Hematopoietic multipotent progenitor cell treated with erythropoietin and hydrocortisone succinate and interleukin-3 and kit ligand, for 8 days (in vitro differentiated cells): Measurements from ENCODE around the gene COL12A1.

Experiments used
- DNase-seq: peaks from one replicate; pipeline ENCODE4 v3.0.0-alpha.2; 2015

COL12A1 gene

GRCh38 chr6:75096966-75097365 is 108.9 kb downstream of the COL12A1 start:
- DNase-seq: no peak

- no peak for DNase-seq
These were observed 111.1 kb downstream of the COL12A1 start for GRCh38 chr6:75094614-75095200.

DNA sequence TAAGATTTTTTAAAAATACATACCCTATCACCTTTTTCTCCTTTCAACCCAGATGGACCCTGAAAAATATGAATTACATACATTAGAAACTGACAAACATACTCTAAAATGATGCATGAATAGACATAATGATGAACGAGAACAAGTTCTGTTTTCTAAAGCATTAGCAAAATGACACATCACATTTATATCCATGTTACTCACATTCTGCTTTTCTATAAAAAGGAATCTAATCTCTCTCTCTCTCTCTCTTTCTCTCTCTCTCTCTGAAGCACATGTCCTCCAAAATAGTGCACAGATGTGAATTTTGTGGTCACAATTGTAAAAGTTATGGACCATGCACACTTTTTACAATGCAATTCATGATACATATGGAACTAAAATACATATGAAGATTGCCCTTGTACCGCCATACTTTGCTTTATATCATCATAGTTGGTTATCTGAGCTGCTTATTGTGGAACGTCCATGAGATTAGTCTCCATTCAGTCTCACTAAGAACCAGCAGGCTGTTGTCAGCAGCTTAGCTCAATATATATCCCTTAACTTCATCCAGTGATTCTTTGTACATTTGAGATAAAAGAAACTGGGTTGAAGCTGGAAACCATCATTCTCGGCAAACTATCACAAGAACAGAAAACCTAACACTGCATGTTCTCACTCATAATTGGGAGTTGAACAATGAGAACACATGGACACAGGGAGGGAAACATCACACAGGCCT is 114.2 kb downstream of the COL12A1 start:
- DNase-seq: no peak

DNA sequence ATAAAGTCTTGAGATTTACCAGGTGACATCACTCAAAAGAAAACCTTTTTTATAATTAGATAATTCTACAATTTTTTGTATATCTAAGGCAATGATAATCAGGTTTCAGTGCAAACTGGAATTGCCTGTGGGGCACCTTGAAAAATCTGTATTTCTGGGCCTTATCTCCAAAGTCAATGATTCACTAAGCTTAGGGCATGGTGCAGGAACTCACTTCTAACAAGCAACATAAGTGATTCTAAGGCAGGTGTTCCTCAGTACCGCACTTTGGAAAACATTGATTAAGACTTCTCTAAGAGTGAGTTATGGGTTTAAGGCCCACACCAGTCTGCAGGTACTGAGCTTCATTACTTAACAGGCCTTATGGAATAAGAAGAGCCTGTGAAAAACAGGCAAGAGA is 115.3 kb downstream of the COL12A1 start:
- no peak for DNase-seq

GRCh38 chr6:75089921-75090320 is 115.9 kb downstream of the COL12A1 start:
- DNase-seq: no peak

- no peak for DNase-seq
These were observed 116.5 kb downstream of the COL12A1 start for GRCh38 chr6:75089151-75089897.

- DNase-seq: no peak
These were observed 119.8 kb downstream of the COL12A1 start for GRCh38 chr6:75085931-75086635.

- DNase-seq: no peak
These were observed 120.9 kb downstream of the COL12A1 start for GRCh38 chr6:75084872-75085381.

GRCh38 chr6:75084018-75084417 is 121.8 kb downstream of the COL12A1 start:
- DNase-seq: no peak

DNA sequence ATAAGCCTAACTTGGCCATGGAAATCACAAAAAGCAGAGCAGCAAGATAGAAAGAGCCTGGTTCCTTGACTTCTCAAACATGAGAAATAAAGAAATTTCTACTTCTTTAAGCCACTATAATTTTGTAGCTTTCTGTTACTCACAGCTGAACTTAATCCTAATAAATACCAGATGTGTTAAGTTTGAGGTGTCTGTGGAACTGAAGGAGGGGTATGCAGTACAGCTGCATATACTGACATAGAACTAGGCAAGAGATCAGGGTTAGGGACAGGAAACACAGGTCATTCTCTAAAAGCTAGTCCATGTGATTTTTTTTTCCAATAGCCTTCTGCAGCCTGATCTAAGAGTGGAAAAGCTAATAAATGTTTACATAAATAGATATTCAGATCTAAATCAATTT is 123.9 kb downstream of the COL12A1 start:
- no peak for DNase-seq

DNA sequence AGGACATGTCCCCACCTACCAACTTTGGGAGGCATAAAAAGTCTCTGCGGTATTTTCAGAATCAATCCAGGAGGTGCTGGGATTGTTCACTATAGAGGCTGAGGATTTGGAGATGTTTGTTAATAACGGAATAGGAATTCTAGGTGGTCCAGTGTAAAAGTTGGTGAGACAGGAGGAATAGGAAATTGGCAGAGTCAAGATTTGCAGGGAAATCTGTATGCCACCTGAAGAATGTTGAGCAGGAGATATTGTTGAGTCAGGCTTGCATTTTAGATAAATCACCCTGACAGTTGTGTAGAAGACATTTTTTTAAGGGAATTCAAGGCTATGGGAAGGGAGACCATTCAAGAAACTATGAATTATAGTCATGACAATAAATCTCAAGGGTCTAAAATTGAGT is 124.8 kb downstream of the COL12A1 start:
- DNase-seq: no peak

DNA sequence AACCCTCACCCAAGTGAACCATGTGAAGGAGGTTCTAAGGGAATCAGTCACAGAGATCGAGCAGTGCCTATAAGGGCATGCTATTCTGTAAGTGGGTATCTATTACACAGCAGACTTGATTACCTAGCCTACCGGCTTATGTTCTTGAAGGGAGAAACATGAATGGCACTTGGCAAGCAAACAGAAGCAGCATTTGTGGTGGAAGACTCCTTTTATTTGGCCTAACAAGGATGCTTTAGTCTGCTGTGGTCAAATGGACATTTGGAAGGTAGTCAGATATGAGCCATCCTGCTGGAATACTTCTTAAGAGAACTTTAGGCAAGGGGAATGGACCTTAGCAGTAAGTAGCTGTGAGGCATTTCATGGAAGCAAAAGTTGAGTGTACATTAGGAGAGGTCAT is 126.3 kb downstream of the COL12A1 start:
- no peak for DNase-seq

GRCh38 chr6:75077701-75078100 is 128.2 kb downstream of the COL12A1 start:
- DNase-seq: no peak

- no peak for DNase-seq
These were observed 129.8 kb downstream of the COL12A1 start for GRCh38 chr6:75076009-75076408.

DNA sequence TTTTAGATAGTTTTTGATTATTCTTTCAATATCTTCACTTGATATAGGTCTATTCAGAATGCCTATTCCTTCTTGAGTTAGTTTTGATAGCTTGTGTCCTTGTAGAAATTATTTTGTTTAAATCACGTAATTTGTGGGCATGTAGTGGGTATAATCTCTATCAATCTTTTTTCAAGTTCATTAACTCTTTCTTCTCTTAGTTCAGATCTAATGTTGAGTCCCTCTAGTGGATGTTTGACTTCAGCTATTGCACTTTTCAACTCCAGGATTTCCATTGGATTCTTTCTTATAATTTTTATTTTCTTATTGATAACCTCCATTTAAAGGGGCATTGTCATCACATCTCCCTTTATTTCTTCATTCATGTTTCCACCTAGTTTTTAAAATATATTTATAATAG is 135.6 kb downstream of the COL12A1 start:
- no peak for DNase-seq

DNA sequence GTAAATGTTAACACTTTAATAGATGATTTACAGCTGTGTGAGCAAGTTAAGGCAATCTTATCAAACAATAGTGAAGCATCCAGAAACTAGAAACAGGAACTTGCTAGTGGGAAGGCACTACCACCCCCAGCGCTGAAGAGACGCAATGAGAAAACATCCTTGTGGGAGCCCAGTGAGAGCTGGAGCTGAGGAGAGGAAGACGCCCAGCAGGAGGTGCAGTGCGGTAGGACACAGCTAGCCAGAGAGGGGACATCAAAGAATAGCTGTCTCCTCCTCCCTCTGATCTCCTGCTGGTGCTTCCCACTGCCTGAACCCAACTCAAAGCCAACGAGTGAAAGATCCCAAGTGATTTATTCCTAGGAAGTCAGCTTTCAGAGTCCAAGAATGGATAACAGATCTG is 140.3 kb downstream of the COL12A1 start:
- no peak for DNase-seq

DNA sequence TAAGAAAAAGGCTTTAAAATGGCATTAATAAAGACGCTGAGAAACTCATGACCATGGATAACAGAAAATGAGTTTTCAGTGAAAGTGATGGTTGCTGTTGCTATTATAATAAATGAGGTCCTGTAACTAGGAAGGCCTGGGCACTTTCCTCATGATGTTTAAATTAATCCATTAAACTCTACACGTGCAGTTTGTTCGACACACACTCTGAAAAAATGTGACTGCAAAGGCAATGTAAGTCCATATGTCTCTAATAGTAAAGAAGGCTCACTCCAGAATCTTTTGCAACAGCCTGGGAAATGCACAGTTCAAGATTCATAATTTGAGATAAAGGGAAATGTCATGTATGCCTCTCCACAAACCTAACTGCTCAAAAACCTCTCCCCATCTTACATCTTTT is 153.4 kb downstream of the COL12A1 start:
- DNase-seq: no peak

GRCh38 chr6:75049308-75049707 is 156.5 kb downstream of the COL12A1 start:
- DNase-seq: no peak

DNA sequence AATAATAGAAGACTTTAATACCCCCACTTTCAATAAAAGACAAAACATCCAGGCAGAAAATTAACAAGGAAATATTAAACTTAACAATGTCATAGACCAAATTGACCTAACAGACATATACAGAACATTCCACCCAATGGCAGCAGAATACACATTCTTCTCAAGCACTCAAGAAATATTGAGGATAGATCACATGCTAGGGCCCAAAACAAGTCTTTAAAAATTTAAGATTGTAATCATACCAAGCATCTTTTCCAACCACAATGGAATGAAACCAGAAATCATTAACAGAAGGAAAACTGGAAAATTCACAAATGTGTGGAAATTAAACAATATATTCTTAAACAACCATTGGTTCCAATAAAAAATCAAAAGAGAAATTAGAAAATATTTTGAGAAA is 161.0 kb downstream of the COL12A1 start:
- no peak for DNase-seq

GRCh38 chr6:75041381-75041780 is 164.5 kb downstream of the COL12A1 start:
- DNase-seq: no peak
